NCI-H748 (cell line): Measurements from ENCODE around the gene LMAN2.
A peak's percentile ranks its signal among the peaks of the same experiment; 100 is the strongest.
"Not testable (repeated sequence)": the region's sequence is repeated elsewhere in the genome, so short reads cannot be mapped to it uniquely, and the experiment has no call there.

Experiments
- DNase-seq: peaks from one replicate; lab custom pipeline; 2025; ENCODE audit not compliant: unreplicated experiment; lab: John Stamatoyannopoulos, UW

LMAN2 gene

GRCh38 chr5:177307544-177308363, 43.7 kb downstream of the LMAN2 start:
- no peak for DNase-seq

- DNase-seq = no peak
Measured at GRCh38 chr5:177306674-177307543, 44.6 kb downstream of the LMAN2 start.

GRCh38 chr5:177306103-177306640, 45.3 kb downstream of the LMAN2 start:
- not testable (repeated sequence) for DNase-seq

GRCh38 chr5:177304392-177305119, 46.9 kb downstream of the LMAN2 start:
- peak; percentile 35 for DNase-seq

- peak; percentile 35 for DNase-seq
Measured at GRCh38 chr5:177303925-177304391, 47.5 kb downstream of the LMAN2 start.

DNA sequence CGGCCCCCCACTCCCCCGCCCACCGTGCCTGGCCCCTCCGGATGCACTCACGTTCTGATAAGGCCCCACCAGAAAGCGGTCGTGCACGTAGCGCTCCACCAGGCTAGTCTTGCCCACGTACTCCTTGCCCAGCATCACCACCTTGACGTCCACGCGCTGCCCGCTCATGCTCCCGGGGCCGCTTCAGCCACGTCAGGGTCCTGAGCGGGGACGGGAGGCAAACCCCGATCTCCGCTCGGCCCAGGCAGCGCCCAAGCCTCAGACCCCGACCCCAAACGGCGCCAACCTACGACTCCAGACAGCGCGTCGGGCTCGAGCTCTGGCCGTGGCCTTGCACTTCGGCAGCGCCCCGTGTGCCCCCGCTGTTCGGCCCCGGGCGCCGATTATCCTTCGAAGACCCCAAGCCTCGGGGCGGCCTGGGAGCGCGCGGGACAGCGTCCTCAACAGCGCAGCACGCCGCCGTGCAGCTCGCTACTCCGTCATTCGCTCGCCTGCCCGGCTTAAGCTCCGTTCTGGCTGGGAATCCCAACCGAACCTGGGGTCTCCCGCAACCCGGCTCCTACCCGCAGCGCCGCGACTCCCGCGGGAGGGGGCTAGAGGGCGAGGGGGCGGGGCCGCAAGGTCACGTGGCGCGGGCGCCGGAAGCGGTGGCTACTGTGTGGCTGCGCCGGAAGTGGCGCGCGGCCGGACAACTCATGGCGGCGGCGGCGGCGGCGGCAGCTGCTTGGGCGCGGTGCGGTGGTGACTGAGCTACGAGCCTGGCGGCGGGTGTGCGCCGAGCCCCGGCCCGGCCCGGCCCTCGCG, 48.1 kb downstream of the LMAN2 start, which contains the start of the genes PRELID1 and RAB24:
PRELID1 (plus strand) TSS at position 679 of the 804 bp plus-strand sequence. CDS start 187 bp downstream, outside the sequence.
RAB24 (minus strand) TSS at position 599 of the 804 bp plus-strand sequence; CDS start at position 168, 431 bp downstream.
- DNase-seq = peak; percentile 87

DNA sequence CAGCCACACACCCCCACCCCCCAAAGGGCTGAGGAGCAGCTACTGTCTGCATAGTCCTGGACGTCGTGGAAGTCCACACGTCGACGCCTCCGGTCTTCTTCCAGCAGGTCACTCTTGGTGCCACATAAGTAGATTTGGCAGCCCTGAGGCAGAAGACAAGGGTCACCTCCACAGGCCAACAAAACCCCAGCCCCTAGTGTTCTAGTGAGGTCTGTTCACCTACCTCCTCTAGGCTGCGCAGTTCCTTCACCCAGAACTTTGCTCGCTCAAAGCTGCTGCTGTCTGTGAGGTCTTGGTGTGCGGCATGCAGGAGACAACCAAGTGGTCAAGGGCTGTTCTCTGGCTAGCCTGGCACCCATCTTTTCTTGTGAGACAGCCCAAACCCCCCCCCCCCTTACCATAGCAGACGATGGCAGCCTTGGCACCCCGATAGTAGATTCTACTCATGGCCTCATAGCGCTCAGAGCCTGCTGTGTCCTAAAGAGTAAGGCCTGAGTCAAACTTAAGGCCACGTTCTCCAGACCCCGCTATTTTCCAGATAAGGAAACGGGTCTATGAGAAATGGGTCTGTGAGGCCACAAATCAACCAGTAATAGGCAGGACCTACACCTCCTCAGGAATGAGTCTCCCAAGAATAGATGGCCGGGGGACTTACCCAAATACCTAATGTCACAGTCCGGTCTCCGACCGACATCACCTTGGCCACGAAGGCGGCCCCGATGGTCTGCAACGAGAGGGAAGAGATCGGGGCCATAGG, 48.9 kb downstream of the LMAN2 start:
- no peak for DNase-seq

DNA sequence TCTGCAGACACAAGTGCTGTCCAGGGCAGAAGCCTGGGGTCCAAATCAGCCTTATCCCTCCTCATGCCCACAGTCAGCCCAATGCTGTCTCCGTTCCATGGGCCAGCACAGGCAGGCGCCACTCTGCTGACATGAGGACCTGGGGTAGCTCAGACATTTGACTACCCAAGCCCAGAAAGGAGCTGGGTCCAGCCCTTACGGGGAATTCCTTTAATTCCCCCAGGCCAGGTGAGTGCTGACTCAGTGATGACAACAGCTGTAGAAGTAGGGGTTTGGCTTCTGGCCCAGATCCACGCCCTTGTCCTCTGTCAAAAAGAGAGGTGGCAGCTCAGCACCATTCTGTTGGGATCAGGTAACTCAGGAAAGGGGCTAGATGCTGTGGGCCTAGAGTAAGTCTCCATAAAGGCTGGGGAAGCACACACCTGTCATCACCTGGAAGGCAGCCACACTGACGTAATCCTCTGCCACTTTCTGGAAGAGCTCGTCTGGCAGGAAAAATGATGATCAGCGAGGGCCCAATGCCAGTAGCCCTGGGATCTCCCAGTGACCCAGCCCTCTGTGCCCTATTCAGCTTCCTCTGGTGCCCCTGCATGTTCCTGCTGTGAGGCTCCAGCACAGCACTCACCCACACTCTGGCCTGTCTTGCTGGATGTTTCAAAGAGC, 49.8 kb downstream of the LMAN2 start:
- DNase-seq = peak; percentile 61

DNA sequence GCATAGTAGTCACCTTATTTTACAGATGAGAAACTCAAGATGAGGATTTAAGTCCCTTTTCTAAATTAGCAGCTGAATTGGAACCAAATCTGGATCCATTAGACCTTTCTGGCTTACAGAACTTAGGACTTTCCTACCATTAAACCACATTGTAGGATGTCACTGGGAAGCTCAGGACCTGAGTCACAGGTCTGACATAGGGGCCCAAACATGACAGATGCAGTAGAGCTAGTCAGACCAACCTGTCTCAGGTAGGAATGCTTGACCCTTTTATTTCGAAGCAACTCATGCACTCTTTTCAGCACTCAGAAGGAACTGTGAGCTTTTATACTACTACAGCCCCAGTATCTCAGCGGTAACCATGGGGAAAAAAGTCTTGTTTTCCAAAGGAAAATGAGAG, 50.5 kb downstream of the LMAN2 start:
- no peak for DNase-seq

DNA sequence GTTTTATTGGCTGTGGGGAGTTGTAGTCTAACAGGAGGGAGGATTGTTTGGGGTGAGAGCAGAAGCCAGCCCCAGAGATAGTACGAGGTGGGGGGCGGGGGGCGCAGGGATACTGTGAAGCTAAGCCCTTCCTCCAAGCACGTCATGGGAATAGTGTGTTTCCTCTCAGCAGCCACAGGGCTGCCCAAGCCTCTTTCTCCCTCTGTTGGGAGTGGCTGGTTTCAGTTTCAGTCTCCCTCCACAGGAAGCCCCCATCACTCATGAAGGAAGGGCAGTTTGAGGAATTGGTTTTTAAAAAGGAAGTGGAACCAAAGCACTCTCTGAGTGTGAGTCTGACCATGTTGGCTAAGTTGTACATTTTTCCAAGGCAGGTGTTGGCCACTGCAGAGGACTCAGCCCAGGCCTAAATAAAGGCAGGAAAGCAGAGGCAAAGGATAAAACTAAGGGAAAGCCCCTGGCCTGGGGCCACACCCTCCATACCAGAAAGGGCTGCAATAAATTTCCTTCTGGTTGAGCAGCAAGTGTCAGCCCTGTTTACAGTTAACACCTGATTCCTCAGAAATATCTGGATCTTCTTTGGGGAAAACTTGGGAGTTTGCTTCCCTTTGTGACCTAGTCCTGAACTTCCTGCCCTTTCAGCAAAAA, 51.1 kb downstream of the LMAN2 start:
- no peak for DNase-seq

- no peak for DNase-seq
Measured at GRCh38 chr5:177299697-177300096, 51.8 kb downstream of the LMAN2 start.

DNA sequence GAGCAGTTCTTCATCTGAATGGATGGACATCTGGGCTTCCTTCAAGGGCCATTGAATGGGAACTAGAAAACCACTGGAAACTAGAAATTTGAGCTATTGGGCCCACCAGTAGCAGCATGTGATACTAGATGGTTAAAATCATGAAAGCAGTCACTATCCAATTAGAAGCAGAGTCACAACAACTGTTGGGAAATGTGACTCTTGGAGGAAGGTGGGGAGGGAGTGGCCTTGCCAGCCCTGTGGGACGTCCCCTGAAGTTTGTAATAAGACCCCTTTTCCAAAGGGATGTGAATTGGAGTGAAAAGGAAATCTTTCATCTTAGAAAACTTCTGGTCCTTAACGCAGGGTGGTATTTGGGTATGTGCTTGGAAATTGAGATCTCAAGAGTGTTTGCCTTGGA, 53.5 kb downstream of the LMAN2 start:
- DNase-seq = no peak

- no peak for DNase-seq
Measured at GRCh38 chr5:177296581-177296980, 54.9 kb downstream of the LMAN2 start.

DNA sequence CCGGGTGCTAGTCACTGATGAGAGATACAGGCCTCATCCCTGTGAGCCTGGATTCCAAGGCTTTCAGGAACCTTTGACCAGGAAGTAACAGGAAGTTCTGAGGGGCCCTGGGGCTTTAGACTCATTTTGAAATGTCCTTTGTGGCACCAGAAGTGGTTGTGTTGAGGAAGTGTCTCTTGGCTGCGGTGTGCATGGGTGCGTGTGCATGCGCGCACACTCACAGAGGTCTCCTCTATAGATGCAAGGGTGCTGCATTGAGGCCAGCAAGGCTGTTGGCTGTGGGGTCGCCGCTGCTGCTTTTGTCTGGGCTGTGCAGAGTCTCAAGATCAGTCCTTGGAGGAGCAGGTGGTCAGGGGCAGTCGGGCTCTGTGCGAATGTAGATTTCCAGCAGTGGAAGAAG, 55.5 kb downstream of the LMAN2 start:
- no peak for DNase-seq

GRCh38 chr5:177294632-177295031, 56.8 kb downstream of the LMAN2 start:
- DNase-seq = no peak

- no peak for DNase-seq
Measured at GRCh38 chr5:177293819-177294581, 57.5 kb downstream of the LMAN2 start.

- DNase-seq = no peak
Measured at GRCh38 chr5:177291735-177292134, 59.7 kb downstream of the LMAN2 start.
